ENCODE data around the gene OSCP1. TPM values are rescaled to one million over a fixed set of nuclear protein-coding genes. Genes with fewer than 3 reads are reported as not detected.

The OSCP1 gene
- total RNA-seq, 1 donor from 2014 or later = 6.2 TPM

GRCh38 chr1:36377791-36378492 lies 72.3 kb downstream of the OSCP1 start:
- DNase-seq (ENCODE audit: low spot score) = no peak
- Mint-ChIP-seq H3K36me3 (ENCODE audit: low read depth) (no peaks in the 10 kb centered on the region), H3K4me1 (ENCODE audit: low read depth) (peaks cover 70% of the 10 kb centered on the region), H3K9me3 (ENCODE audit: low read depth) (no peaks in the 10 kb centered on the region), H3K27ac (ENCODE audit: unreplicated experiment) (peak overlapping the region; percentile 17), H3K4me3 (ENCODE audit: unreplicated experiment) (no peak overlapping the region), H3K27me3 (ENCODE audit: low read depth) (no peaks in the 10 kb centered on the region)
- no peak for TF ChIP-seq CTCF (IDR thresholded peaks at IDR 0.05)

- H3K27ac Mint-ChIP-seq (ENCODE audit: unreplicated experiment) = peak overlapping the region; percentile 96
- H3K4me1 Mint-ChIP-seq (ENCODE audit: low read depth) = peaks cover 59% of the 10 kb centered on the region
- TF ChIP-seq CTCF (IDR thresholded peaks at IDR 0.05) = no peak
- no peak for DNase-seq (ENCODE audit: low spot score)
- no peaks in the 10 kb centered on the region for H3K27me3 Mint-ChIP-seq (ENCODE audit: low read depth)
- no peak overlapping the region for H3K4me3 Mint-ChIP-seq (ENCODE audit: unreplicated experiment)
- peaks cover 2% of the 10 kb centered on the region for H3K36me3 Mint-ChIP-seq (ENCODE audit: low read depth)
- no peaks in the 10 kb centered on the region for H3K9me3 Mint-ChIP-seq (ENCODE audit: low read depth)
Measured at GRCh38 chr1:36372617-36373016, 77.6 kb downstream of the OSCP1 start.

- Mint-ChIP-seq H3K9me3 (ENCODE audit: low read depth) (no peaks in the 10 kb centered on the region), H3K4me3 (ENCODE audit: unreplicated experiment) (no peak overlapping the region), H3K27ac (ENCODE audit: unreplicated experiment) (peak overlapping the region; percentile 27), H3K27me3 (ENCODE audit: low read depth) (no peaks in the 10 kb centered on the region), H3K36me3 (ENCODE audit: low read depth) (peaks cover 2% of the 10 kb centered on the region), H3K4me1 (ENCODE audit: low read depth) (peaks cover 58% of the 10 kb centered on the region)
- TF ChIP-seq CTCF (IDR thresholded peaks at IDR 0.05) = peak; percentile 90
- DNase-seq (ENCODE audit: low spot score) = no peak
Measured at GRCh38 chr1:36369061-36369861, 81.0 kb downstream of the OSCP1 start.

Other genes with a start within 250 kb of the OSCP1 start
- 88.7 to 106 TPM (median 106 TPM) in 3 replicates for gene THRAP3, start 226.0 kb downstream of the OSCP1 start, total RNA-seq
- 9.4 to 15.0 TPM (median 10.8 TPM) in 3 replicates for gene SH3D21, start 144.1 kb downstream of the OSCP1 start, total RNA-seq
- gene EVA1B, start 126.8 kb downstream of the OSCP1 start, total RNA-seq = 55.7 to 88.4 TPM (median 85.2 TPM) in 3 replicates
- 42.6 to 63.7 TPM (median 59.9 TPM) in 3 replicates for gene STK40, start 64.5 kb downstream of the OSCP1 start, total RNA-seq
- 45.0 to 47.3 TPM (median 45.7 TPM) in 3 replicates for gene LSM10, start 52.5 kb downstream of the OSCP1 start, total RNA-seq
- 51.3 to 68.5 TPM (median 53.2 TPM) in 3 replicates for gene MRPS15, start 13.9 kb upstream of the OSCP1 start, total RNA-seq
- not detected in 3 replicates for gene CSF3R, start 32.5 kb upstream of the OSCP1 start, total RNA-seq